ENCODE results near the gene SNRPA1.

SNRPA1 gene

GRCh38 chr15:101243420-101243819 lies 51.6 kb downstream of the SNRPA1 start:
- no peak for DNase-seq (ENCODE audit: extremely low read depth, low read depth)
- TF ChIP-seq CTCF (IDR thresholded peaks at IDR 0.05; ENCODE audit: low read depth, low read length): no peak

GRCh38 chr15:101242999-101243336 lies 52.1 kb downstream of the SNRPA1 start:
- TF ChIP-seq CTCF (IDR thresholded peaks at IDR 0.05; ENCODE audit: low read depth, low read length): no peak
- DNase-seq (ENCODE audit: extremely low read depth, low read depth): no peak

GRCh38 chr15:101242160-101242998 lies 52.7 kb downstream of the SNRPA1 start:
- DNase-seq (ENCODE audit: extremely low read depth, low read depth): no peak
- no peak for TF ChIP-seq CTCF (IDR thresholded peaks at IDR 0.05; ENCODE audit: low read depth, low read length)

- no peak for DNase-seq (ENCODE audit: extremely low read depth, low read depth)
- no peak for TF ChIP-seq CTCF (IDR thresholded peaks at IDR 0.05; ENCODE audit: low read depth, low read length)
Measured at GRCh38 chr15:101240358-101240757, 54.7 kb downstream of the SNRPA1 start.

- TF ChIP-seq CTCF (IDR thresholded peaks at IDR 0.05; ENCODE audit: low read depth, low read length): no peak
- no peak for DNase-seq (ENCODE audit: extremely low read depth, low read depth)
Measured at GRCh38 chr15:101239724-101240136, 55.3 kb downstream of the SNRPA1 start.

GRCh38 chr15:101237251-101237650 lies 57.8 kb downstream of the SNRPA1 start:
- no peak for TF ChIP-seq CTCF (IDR thresholded peaks at IDR 0.05; ENCODE audit: low read depth, low read length)
- no peak for DNase-seq (ENCODE audit: extremely low read depth, low read depth)

GRCh38 chr15:101233651-101234280 lies 61.3 kb downstream of the SNRPA1 start:
- TF ChIP-seq CTCF (IDR thresholded peaks at IDR 0.05; ENCODE audit: low read depth, low read length): no peak
- DNase-seq (ENCODE audit: extremely low read depth, low read depth): no peak

All from AG09319 (cell line).